Measurements from ENCODE around the gene TMCC2.
"Not testable (repeated sequence)": the region's sequence is repeated elsewhere in the genome, so short reads cannot be mapped to it uniquely, and the experiment has no call there.

Gene TMCC2

DNA sequence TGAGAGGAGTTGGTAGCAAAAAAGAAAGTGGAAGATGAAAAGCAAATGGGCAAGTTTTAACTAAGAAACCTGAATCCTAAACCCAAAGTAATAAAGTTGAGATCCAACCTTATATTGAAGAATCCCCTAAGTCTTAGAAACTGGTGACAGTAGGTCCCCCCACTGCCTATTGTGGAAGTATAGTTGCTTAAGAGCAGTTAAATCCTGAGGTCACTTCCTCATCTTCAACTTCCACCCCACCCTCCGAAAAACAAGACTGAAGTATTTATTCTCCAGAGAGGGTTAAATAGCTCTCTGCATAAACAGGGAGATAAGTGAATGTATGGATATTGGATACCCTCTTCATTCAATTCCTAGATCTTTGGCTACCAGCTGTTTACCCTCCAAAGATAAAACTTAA, 13.0 kb upstream of the TMCC2 start:
- DNase-seq (ENCODE audit: low read depth): no peak

DNA sequence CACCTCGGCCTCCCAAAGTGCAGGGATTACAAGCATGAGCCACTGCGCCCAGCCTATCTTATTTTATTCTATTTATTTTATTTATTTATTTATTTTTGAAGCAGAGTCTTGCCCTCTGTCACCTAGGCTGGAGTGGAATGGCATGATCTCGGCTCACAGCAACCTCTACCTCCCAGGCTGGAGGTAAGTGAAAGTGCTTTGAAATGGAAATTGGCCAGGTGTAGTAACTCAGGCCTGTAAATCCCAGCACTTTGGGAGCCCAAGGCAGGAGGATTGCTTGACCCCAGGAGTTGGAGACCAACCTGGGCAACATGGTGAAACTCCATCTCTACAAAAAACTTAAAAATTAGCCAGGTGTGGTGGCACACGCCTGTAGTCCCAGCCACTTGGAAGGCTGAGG, 11.2 kb upstream of the TMCC2 start:
- no peak for DNase-seq (ENCODE audit: low read depth)

DNA sequence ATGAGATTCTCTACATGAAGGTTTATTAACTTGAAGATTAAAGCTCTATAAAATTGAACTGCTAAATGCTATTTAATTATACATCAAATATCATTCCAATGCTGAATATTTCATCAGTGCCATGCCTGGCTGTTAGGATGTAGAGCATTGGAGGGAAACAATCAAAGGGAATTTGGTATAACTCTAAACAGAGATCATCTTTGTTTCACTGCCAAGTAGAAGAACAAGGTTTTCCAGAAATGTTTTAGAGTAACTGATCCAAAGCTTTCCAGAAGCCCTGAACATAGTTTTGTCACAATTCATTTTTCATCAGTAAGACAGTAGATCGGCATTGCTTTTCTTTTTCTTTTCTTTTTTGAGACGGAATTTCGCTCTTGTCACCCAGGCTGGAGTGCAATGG, 10.3 kb upstream of the TMCC2 start:
- no peak for DNase-seq (ENCODE audit: low read depth)

GRCh38 chr1:205220421-205220820, 7.3 kb upstream of the TMCC2 start:
- DNase-seq (ENCODE audit: low read depth): no peak

- no peak for DNase-seq (ENCODE audit: low read depth)
These were observed 3.0 kb upstream of the TMCC2 start for GRCh38 chr1:205224736-205225135.

DNA sequence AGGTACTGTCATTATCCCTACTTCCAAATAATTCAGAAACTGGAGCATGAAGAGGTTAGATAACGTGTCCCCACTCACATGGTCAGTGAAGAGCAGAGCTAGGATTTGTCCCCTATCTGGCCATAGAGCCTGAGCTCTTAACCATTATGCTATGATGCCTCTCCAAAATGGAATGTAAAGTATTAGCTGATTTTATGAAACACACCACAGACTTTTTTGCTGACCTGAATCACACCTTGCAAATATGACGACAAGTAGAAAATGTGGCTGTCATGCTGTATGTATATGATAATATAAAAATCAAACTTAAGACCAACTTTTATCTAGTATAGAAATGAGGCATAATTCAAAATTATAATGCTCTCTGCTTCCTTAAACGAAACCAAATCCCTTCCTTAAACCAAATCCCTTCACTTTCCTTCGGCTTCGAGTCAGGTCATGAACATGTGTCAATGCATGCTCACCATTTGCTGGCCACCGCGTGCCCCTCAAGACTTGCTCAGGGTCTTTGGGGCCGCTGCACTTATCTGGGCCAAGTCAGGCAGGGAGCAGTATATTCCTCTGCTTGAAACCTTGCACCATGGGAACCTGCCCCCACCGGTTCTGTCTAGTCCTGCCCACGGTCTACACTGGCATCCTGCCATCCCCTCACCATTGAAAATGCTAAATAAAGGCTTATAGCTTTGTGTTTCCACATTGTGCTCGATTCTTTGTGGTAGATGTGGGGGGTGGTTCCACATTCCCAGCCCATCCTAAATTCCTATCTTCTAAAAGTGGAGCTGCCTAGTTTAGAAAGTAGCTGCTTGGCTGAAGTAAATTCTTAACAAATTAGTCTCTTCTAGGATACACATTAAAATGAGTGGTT, 1.6 kb upstream of the TMCC2 start:
- DNase-seq (ENCODE audit: low read depth): no peak

- no peak for DNase-seq (ENCODE audit: low read depth)
These were observed 720 bp upstream of the TMCC2 start for GRCh38 chr1:205226868-205227583.

DNA sequence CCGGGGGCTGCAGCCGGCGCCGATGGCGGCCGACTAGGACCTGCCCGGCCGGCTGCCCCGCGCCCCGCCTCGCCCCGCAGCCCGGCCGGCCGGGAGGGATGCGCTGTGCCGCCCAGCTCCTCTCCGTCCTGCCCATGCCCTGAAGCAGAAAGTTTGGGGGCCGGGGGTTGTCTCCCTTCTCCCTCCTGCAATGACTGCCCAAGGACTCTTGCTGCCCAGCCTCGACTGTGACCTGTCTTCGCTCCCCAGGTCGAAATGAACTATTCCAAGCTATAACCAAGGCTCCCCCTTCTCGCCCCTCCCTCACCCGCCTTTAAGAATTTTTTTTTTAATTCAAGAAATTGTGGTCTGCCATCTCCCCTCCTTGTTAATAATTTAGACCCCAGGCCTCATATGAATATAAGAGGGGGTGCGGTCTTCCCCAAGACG, 361 bp downstream of the TMCC2 start:
- no peak for DNase-seq (ENCODE audit: low read depth)

GRCh38 chr1:205229399-205229871, 1.7 kb downstream of the TMCC2 start:
- DNase-seq (ENCODE audit: low read depth): peak; percentile 41

GRCh38 chr1:205229916-205230700, 2.4 kb downstream of the TMCC2 start:
- no peak for DNase-seq (ENCODE audit: low read depth)

DNA sequence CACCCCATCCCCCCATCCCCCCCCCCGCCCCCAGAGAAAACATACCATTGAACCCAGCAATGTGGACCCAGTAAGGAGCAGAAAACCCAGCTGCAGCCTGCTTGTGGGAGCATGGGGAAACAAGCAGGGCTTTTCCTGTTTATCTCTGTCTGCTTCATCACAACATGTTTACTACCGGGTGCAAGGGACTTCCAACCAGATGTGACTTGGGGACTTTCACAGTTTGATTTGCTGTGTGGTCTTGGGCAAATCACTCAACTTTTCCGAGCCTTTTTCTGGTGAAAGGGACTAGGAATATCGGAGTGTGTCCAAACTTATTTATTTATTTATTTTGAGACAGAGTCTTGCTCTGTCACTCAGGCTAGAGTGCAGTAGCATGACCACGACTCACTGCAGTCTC, 3.2 kb downstream of the TMCC2 start:
- no peak for DNase-seq (ENCODE audit: low read depth)

- DNase-seq (ENCODE audit: low read depth): no peak
These were observed 4.5 kb downstream of the TMCC2 start for GRCh38 chr1:205232127-205232820.

- no peak for DNase-seq (ENCODE audit: low read depth)
These were observed 5.2 kb downstream of the TMCC2 start for GRCh38 chr1:205232945-205233397.

- DNase-seq (ENCODE audit: low read depth): not testable (repeated sequence)
These were observed 6.2 kb downstream of the TMCC2 start for GRCh38 chr1:205233986-205234385.

DNA sequence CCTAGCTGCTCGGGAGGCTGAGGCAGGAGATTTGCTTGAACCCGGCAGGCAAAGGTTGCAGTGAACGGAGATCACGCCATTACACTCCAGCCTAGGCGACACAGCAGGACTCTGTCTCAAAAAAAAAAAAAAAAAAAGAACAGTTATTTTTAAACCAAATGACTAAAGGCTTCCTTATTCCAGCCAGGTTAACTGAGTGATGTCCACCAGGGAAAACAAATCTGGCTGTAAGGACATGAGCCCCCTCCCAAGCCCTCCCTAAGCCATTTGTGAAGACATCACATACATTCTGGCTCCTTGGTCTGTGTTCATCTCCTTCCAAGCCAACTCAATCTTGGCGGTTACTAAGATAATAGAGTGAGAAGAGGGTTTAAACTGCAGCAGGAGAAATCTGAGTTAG, 8.2 kb downstream of the TMCC2 start:
- DNase-seq (ENCODE audit: low read depth): no peak

DNA sequence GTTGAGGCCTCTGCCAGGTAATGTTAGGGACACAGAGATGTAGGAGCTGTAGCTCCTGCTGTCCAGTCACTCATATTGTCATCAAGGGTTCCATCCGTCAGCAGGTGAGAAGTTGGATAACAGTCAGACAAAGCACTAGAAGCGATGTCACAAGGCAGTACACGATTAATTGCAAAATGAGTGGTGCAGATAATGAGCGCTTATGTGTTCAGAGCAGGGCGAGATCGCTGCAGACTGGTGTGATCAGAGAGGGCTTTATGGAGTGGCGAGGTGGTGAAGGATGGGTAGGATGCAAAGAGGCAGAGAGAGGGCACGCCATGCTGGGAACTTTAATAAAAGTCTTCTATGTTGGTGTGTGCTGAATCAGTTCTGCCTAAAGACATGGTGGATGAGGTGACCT, 8.8 kb downstream of the TMCC2 start:
- no peak for DNase-seq (ENCODE audit: low read depth)

- DNase-seq (ENCODE audit: low read depth): no peak
These were observed 9.3 kb downstream of the TMCC2 start for GRCh38 chr1:205236951-205237475.

- no peak for DNase-seq (ENCODE audit: low read depth)
These were observed 10.1 kb downstream of the TMCC2 start for GRCh38 chr1:205237526-205238484.

DNA sequence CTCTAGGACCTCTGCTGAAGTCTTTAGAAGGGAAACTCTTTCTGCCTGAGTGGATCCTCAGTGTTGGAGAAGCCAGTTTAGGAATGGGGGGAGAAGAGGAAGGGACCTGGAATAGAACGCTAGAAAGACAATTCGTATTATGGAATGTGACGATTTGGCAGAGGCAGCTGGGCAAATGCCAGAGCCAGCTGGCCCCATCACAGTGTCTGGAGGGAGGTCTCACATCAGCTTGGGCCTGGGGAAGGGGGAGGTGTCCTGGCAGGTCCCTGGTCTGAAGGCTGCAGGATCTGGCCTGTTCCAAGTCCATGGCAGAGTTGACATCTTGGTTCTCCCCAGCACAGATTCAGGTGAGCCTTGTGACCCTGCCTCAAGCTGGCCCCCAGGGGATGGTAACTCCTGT, 11.3 kb downstream of the TMCC2 start:
- DNase-seq (ENCODE audit: low read depth): no peak

GRCh38 chr1:205240118-205240517, 12.4 kb downstream of the TMCC2 start:
- DNase-seq (ENCODE audit: low read depth): no peak
